GM20000 (cell line): ENCODE data around the gene GRN.
"Not testable (repeated sequence)": the region's sequence is repeated elsewhere in the genome, so short reads cannot be mapped to it uniquely, and the experiment has no call there.

Source experiments
- DNase-seq: peaks from one replicate; pipeline ENCODE4 v3.0.0; 2012; ENCODE audit warnings: low spot score
- TF ChIP-seq, protein P1 (sequence below): IDR thresholded peaks from 2 replicates; pipeline ENCODE4 v1.5.1; 2012; ENCODE audit warnings: mild to moderate bottlenecking, control low read depth; ENCODE audit errors: extremely low read depth, missing control alignments

Gene GRN

DNA sequence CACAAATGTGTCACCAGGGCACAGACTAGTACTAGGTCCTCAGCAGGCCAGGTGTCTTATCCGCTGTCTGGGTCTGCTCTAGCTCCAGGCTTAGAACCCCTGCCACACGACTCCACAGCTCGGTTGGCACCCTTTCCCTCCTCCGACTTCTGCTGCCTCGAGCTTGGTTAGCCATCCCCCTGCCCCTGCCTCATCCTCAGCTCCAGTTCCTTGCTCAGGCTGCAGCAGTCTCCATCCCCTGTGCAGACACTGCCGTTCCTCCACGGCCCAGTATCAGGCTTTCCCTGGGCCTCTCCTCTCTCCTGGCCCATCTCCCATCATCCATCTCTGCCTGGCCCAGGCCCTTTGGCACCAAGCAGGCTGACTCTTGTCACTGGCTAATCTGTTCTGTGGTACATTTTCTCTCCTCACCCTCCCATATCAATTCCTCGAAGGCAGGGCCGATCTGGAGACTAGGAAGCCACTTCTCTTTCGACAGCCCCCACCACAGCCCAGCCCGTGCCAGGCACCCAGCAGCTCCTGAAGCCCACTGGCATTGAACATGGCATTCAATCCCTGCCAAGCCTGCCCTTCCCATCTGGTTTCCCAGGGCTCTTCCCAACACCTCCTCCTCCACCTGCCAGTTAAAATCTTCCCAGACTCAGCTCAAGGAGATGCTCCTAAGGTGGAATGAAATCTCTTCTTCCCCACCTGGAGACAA is 1.4 kb upstream of the GRN start:
- TF ChIP-seq, protein P1, sequence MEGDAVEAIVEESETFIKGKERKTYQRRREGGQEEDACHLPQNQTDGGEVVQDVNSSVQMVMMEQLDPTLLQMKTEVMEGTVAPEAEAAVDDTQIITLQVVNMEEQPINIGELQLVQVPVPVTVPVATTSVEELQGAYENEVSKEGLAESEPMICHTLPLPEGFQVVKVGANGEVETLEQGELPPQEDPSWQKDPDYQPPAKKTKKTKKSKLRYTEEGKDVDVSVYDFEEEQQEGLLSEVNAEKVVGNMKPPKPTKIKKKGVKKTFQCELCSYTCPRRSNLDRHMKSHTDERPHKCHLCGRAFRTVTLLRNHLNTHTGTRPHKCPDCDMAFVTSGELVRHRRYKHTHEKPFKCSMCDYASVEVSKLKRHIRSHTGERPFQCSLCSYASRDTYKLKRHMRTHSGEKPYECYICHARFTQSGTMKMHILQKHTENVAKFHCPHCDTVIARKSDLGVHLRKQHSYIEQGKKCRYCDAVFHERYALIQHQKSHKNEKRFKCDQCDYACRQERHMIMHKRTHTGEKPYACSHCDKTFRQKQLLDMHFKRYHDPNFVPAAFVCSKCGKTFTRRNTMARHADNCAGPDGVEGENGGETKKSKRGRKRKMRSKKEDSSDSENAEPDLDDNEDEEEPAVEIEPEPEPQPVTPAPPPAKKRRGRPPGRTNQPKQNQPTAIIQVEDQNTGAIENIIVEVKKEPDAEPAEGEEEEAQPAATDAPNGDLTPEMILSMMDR = no peak
- DNase-seq = no peak

DNA sequence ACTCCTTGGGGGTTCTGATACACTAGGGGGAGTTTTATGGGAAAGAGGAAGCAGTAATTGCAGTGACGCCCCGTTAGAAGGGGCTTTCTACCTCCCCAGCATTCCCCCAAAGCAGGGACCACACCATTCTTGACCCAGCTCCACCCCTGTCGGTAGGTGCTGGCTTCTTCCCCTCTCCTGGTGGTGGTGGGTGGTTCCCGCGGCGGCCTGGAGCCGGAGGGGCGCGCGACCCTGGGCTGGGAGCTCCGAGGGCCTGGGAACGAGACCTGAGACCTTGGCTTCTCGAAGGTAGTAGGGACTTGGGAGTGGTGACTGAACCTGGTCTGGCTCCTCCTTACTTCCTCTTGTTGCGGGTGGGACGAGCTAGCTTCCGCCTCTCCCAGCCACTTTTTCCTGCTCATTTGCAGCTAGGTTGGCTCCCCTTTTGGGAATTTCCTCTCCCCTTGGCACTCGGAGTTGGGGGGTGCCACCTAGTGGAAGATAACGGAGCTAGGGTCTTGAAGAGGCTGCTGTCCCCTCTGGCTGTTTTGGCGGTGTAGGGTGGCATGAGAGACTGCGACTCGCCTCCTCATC is 438 bp downstream of the GRN start:
- peak; percentile 62 for DNase-seq
- TF ChIP-seq, protein P1 = peak; percentile 54

DNA sequence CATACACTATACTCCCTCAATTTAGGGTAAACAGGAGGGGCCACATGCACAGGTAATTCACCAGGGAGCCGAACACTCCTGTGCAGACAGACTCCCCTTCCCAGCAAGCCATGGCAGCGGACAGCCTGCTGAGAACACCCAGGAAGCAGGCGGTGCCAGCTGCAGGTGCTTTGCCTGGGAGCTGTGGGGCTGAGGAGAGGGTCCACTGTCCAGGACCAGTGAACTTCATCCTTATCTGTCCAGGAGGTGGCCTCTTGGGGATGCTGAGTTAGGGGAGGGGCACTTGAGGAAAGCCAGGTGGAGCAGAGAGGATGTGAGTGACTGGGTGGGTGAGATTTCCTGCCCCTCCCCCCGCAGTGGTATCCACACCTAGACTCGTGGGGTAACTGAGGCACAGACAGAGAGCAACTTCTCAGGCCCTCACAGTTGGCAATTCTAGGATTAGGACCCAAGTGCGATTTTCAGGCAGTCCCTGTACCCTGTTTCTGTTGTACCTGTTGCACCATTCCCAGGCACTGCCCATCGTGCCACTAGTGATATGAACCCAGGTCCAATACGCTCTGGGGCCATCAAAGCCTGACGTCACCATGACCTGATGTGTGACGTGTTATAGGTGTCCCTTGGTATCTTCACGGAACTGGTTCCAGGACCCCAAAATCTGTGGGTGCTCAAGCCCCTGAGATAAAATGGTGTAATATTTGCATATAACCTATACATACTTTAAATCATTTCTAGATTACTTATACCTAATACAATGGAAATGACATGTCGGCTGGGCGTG is 1.2 kb downstream of the GRN start:
- no peak for DNase-seq
- TF ChIP-seq, protein P1 = no peak

DNA sequence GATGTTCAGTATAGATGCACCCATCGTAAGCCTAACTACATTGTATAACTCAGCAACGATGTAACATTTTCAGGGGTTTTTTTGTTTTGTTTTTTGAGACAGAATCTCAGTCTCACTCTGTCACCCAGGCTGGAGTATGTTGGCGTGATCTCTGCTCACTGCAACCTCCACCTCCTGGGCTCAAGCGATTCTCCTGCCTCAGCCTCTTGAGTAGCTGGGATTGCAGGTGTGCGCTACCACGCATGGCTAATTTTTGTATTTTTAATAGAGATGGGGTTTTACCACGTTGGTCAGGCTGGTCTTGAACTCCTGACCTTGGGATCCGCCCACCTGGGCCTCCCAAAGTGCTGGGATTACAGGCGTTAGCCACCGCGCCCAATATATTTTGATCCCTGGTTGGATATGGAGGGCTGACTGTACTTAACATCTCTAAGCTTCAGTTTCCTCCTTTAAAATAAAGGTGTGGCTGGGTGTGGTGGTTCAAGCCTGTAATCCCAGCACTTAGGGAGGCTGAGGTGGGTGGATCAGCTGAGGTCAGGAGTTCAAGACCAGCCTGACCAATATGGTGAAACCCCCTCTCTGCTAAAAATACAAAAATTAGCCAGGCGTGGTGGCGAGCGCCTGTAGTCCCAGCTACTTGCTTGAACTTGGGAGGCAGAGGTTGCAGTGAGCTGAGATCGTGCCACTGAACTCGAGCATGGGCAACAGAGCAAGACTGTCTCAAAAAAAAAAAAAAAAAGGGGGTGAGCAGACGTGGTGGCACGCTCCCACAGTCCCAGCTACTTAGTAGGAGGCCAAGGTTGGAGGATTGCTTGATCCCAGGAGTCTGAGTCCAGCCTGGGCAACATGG is 2.3 kb downstream of the GRN start:
- not testable (repeated sequence) for DNase-seq

DNA sequence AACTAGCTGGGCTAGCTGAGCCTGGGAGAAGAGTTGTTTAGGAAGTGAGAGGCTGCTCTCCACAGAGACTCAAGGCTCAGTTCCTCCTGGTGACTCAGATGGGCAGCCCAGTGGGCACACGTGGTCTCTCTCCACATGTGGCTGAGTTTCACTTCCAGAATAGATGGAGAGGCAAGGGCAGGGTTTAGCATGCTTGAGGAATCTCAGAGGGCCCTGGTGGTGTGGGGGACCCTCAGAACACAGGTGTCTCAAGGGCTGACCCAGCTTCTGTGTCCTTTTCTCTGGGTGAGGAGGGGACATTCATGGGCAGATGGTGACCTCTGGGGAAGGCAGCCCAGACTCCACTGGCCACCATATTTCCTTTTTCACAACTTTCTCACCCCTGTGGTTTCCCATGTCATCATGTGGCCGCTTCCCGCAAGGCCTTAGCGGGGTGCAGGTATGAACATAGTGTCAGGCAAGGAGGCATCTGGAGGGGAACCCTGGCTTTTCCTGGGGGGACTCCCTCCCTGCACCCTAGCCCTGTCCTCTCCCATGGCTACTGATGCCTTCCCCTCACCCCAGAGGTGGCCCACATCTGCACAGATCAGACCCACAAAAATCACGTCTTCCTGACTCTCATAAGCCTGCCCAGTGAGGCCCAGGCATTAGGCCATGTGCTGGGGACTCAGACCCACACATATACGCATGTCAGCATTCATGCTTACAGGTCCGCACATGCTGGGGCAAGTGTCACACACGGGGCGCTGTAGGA is 3.3 kb downstream of the GRN start:
- peak; percentile 84 for DNase-seq
- TF ChIP-seq, protein P1 = no peak

DNA sequence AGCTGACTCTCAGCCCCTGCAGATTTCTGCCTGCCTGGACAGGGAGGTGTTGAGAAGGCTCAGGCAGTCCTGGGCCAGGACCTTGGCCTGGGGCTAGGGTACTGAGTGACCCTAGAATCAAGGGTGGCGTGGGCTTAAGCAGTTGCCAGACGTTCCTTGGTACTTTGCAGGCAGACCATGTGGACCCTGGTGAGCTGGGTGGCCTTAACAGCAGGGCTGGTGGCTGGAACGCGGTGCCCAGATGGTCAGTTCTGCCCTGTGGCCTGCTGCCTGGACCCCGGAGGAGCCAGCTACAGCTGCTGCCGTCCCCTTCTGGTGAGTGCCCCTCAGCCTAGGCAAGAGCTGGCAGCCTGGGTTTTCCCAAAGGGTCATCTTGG is 3.9 kb downstream of the GRN start:
- DNase-seq = no peak
- TF ChIP-seq, protein P1 = no peak

DNA sequence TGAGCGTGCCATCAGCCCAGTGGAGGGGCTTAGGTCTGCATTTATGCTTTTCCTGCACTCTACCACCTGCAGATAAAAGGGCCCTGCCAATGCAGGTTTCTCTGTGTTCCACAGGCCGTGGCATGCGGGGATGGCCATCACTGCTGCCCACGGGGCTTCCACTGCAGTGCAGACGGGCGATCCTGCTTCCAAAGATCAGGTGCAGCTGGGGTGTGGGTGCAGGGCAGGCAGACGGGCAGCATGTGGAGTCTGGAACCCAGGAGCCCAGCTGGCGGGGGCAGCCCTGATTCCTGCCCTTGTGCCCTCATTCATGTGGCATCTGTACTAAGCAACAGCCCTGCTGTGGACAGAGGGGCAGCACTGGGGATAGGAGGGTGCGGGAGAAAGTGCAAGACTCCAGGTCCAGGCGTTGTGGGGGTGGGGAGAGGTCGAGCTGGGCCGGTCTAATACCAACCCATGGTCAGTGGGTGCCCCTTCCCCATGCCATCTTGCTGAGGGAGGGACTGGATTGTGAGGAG is 4.5 kb downstream of the GRN start:
- TF ChIP-seq, protein P1 = no peak
- DNase-seq = no peak
